Endothelial cell of umbilical vein (primary cell): ENCODE measurements around the gene PKD2L1. TPM values are rescaled to one million over a fixed set of nuclear protein-coding genes. Genes with fewer than 3 reads are reported as not detected.
A peak's percentile ranks its signal among the peaks of the same experiment; 100 is the strongest.
"Not testable (repeated sequence)": the region's sequence is repeated elsewhere in the genome, so short reads cannot be mapped to it uniquely, and the experiment has no call there.

Source experiments
- BruUV-seq: library from RNA; stranded (reverse); fragments of 400-500 nt; replicated peaks from 2 replicates; lab custom pipeline; 2021; lab: Mats Ljungman, UMichigan
- CTCF ChIA-PET: fragments of 300-600, 350-600 bp; sonication (Branson Sonifier 250); formaldehyde crosslinking; loops from one replicate; lab custom pipeline; 2021; ENCODE audit warnings: antibody characterized with exemption, inconsistent platforms; lab: Charles Lee
- POLR2A ChIA-PET: fragments of 300-600, 350-600 bp; sonication (Branson Sonifier 250); formaldehyde crosslinking; loops from one replicate; lab custom pipeline; 2021; ENCODE audit warnings: antibody characterized with exemption, inconsistent platforms; lab: Charles Lee
- DNase-seq: peaks from one replicate; pipeline ENCODE4 v3.0.0-alpha.2; 2011; ENCODE audit warnings: low read depth, low spot score
- FAIRE-seq: peaks from 2 replicates; lab custom pipeline; 2011; peaks lifted over from hg19 to GRCh38; lab: Jason Lieb, UNC
- H2AFZ ChIP-seq: 2 replicates; pipeline ENCODE4 v1.6.0; 2012; ENCODE audit warnings: low read depth, low read length, control low read depth, inconsistent platforms
- H3K27ac ChIP-seq: 2 replicates; pipeline ENCODE4 v1.5.1; 2011; ENCODE audit warnings: low read depth, mild to moderate bottlenecking, control low read depth, low read length, moderate library complexity; ENCODE audit not compliant: insufficient read depth
- H3K27me3 ChIP-seq, 2 experiments: 2 replicates each; pipeline versions ENCODE4 v1.6.0 to v1.6.1; 2011; ENCODE audit warnings: low read length in 2 of 2, mixed read lengths in 1 of 2; ENCODE audit not compliant: control insufficient read depth in 2 of 2, insufficient read depth in 2 of 2
- H3K36me3 ChIP-seq, 2 experiments: 2 replicates in 1 of 2; 3 replicates in 1 of 2; pipeline ENCODE4 v1.5.1; 2011; ENCODE audit warnings: low read length in 2 of 2, mild to moderate bottlenecking in 1 of 2, moderate library complexity in 1 of 2; ENCODE audit not compliant: control insufficient read depth in 2 of 2, insufficient read depth in 2 of 2; ENCODE audit errors: extremely low read depth in 1 of 2
- H3K4me1 ChIP-seq: 3 replicates; pipeline ENCODE4 v1.5.1; 2011; ENCODE audit warnings: mild to moderate bottlenecking, low read length; ENCODE audit not compliant: control insufficient read depth, insufficient read depth; ENCODE audit errors: extremely low read depth
- H3K4me2 ChIP-seq: 2 replicates; pipeline ENCODE4 v1.6.1; 2011; ENCODE audit warnings: low read length, control low read depth, mixed read lengths; ENCODE audit not compliant: insufficient read depth
- H3K4me3 ChIP-seq, 3 experiments: fragments of 200-600 bp in 1 of 3; sonication (generic), shearing (Covaris generic) in 1 of 3; replicated peaks in 1 of 3; 2 replicates each; pipeline ENCODE4 v1.5.1; 2011 to 2016; ENCODE audit warnings: control low read depth in 3 of 3, low read length in 3 of 3, mild to moderate bottlenecking in 2 of 3, inconsistent platforms in 1 of 3, low read depth in 1 of 3, moderate library complexity in 1 of 3; ENCODE audit not compliant: insufficient read depth in 1 of 3
- H3K79me2 ChIP-seq: 2 replicates; pipeline ENCODE4 v1.6.0; 2012; ENCODE audit warnings: low read length, inconsistent platforms; ENCODE audit not compliant: control insufficient read depth, insufficient read depth
- H3K9ac ChIP-seq: replicated peaks from 2 replicates; pipeline ENCODE3; 2011; ENCODE audit warnings: low read length, control low read depth; ENCODE audit not compliant: insufficient read depth; ENCODE audit errors: extremely low read depth
- H3K9me1 ChIP-seq: replicated peaks from 3 replicates; pipeline ENCODE4 v1.6.0; 2011; ENCODE audit warnings: mild to moderate bottlenecking, low read length; ENCODE audit not compliant: control insufficient read depth, insufficient read depth; ENCODE audit errors: extremely low read depth
- H3K9me3 ChIP-seq: replicated peaks from 2 replicates; pipeline ENCODE4 v1.5.1; 2012; ENCODE audit warnings: low read length, inconsistent platforms; ENCODE audit not compliant: control insufficient read depth, insufficient read depth
- H4K20me1 ChIP-seq: replicated peaks from 2 replicates; pipeline ENCODE3; 2011; ENCODE audit warnings: mild to moderate bottlenecking, low read length; ENCODE audit not compliant: control insufficient read depth, insufficient read depth; ENCODE audit errors: extremely low read depth
- JUN ChIP-seq: IDR thresholded peaks from 2 replicates; pipeline ENCODE4 v1.6.1; 2011; ENCODE audit warnings: borderline replicate concordance, low read depth; ENCODE audit not compliant: insufficient read length, insufficient read depth
- MYC ChIP-seq: IDR thresholded peaks from one replicate; pipeline ENCODE4 v1.6.1; 2011; ENCODE audit warnings: mild to moderate bottlenecking, low read depth, low read length
- POLR2AphosphoS5 ChIP-seq: IDR thresholded peaks from 2 replicates; pipeline ENCODE4 v1.6.1; 2012; ENCODE audit warnings: low read depth, mild to moderate bottlenecking, control low read depth, low read length, moderate library complexity; ENCODE audit not compliant: insufficient read depth
- dilution Hi-C: fragments of 300-500 bp; cut with MboI; formaldehyde crosslinking; loops from one replicate; pipeline ENCODE4 v1.15.0; 2019; ENCODE audit warnings: low sequenced_read_pairs; ENCODE audit not compliant: extremely low pct_ligation_motif_present
- intact Hi-C: fragments of 100-400 bp; cut with micrococcal nuclease; formaldehyde crosslinking; loops from one replicate; pipeline ENCODE4 v1.10.0; 2022
- polyA plus RNA-seq, 4 experiments: library from polyadenylated mRNA; depleted of rRNA in 3 of 4; stranded (reverse) in 3 of 4; unstranded in 1 of 4; fragments of >200 nt; gene quantifications; 2 replicates each; pipeline versions ENCODE4 v1.2.1 to v1.2.3, GENCODE V29; 2011 to 2012; ENCODE audit warnings: missing spikeins in 1 of 4
- total RNA-seq: library from RNA; stranded (reverse); gene quantifications from 2 replicates; pipeline ENCODE4 v1.2.3, GENCODE V29; 2021

Gene PKD2L1
- total and polyA plus RNA-seq, 2 donors (not counting 3 experiments of a cell fraction or from before 2014, with no cell fraction given): not detected

GRCh38 chr10:100374677-100375353 is 44.8 kb upstream of the PKD2L1 start:
- H3K9me1 ChIP-seq, H4K20me1 ChIP-seq, FAIRE-seq, BruUV-seq, H3K27me3 ChIP-seq, H2AFZ ChIP-seq, dilution Hi-C loops, DNase-seq, H3K9me3 ChIP-seq, H3K79me2 ChIP-seq, H3K36me3 ChIP-seq: not testable (repeated sequence)
- Histone ChIP-seq H3K4me3 (peak overlapping the region; percentile 18 to 83 (median 45)), H3K4me2 (peak overlapping the region; percentile 92), H3K27ac (peak overlapping the region; percentile 98), H3K4me1 (peaks cover 48% of the 10 kb centered on the region), H3K9ac (peak overlapping the region; percentile 98)
- ChIA-PET CTCF (interaction anchor here (1.6 to 3.4 kb wide), 8 partner anchors 10 to 144 kb away, joined by 5 to 20 read pairs (median 9); partner anchors contain the start of gene SCD), POLR2A (interaction anchor here (0.6 to 1.8 kb wide), 4 partner anchors 26 to 136 kb away, joined by 6 to 9 read pairs (median 7); partner anchors contain the start of gene SCD)
- intact Hi-C loops: loop anchor here (2.0 to 5.0 kb wide), 2 partner anchors 58 to 188 kb away; partner anchors contain the start of gene ERLIN1

- Histone ChIP-seq H3K27ac (peak overlapping the region; percentile 98), H3K9me1 (no peaks in the 10 kb centered on the region), H3K4me1 (peaks cover 48% of the 10 kb centered on the region), H4K20me1 (no peaks in the 10 kb centered on the region), H3K79me2 (peaks cover 7% of the 10 kb centered on the region), H3K27me3 (no peaks in the 10 kb centered on the region), H2AFZ (peak overlapping the region; percentile 4), H3K36me3 (no peaks in the 10 kb centered on the region), H3K4me2 (peak overlapping the region; percentile 92), H3K4me3 (peak overlapping the region; percentile 18 to 83 (median 45)), H3K9ac (peak overlapping the region; percentile 98), H3K9me3 (no peaks in the 10 kb centered on the region)
- BruUV-seq: no TSS peak
- FAIRE-seq (no peak), DNase-seq (no peak)
- ChIA-PET CTCF (interaction anchor here (1.6 to 3.4 kb wide), 9 partner anchors 10 to 144 kb away, joined by 5 to 20 read pairs (median 9); partner anchors contain the start of gene SCD), POLR2A (interaction anchor here (0.6 to 1.8 kb wide), 3 partner anchors 25 to 41 kb away, joined by 6 to 9 read pairs (median 8); partner anchors contain the start of gene SCD)
- TF ChIP-seq MYC: no peak
- no peak for TF ChIP-seq JUN
- TF ChIP-seq POLR2AphosphoS5: peak; percentile 40
- intact Hi-C loops (loop anchor here (2.0 to 5.0 kb wide), 2 partner anchors 59 to 187 kb away; partner anchors contain the start of gene ERLIN1), dilution Hi-C loops (no loop called here)
Observed at GRCh38 chr10:100374200-100374655, 44.2 kb upstream of the PKD2L1 start.
